Measurements from ENCODE around the gene RASGRF1.

DNA sequence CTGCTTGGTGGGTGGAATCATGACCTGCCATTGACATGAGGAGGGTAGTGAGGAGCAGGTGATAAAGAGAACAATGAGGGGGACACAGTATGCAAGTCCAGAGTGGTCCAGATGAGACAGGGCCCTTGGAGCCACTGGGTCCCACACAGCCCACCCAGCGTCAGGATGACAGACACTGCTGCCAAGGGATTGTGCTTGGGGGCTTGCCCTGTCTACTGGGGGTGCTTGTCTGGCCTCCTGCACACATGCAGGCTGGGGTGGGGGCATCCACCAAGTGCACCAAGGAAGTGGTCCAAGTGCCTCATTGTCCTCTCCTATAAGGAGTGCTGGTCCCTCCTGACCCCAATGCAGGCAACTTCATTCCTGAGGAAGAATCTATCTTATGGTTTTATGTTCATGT lies 106.5 kb downstream of the RASGRF1 start:
- TF ChIP-seq, protein P1, sequence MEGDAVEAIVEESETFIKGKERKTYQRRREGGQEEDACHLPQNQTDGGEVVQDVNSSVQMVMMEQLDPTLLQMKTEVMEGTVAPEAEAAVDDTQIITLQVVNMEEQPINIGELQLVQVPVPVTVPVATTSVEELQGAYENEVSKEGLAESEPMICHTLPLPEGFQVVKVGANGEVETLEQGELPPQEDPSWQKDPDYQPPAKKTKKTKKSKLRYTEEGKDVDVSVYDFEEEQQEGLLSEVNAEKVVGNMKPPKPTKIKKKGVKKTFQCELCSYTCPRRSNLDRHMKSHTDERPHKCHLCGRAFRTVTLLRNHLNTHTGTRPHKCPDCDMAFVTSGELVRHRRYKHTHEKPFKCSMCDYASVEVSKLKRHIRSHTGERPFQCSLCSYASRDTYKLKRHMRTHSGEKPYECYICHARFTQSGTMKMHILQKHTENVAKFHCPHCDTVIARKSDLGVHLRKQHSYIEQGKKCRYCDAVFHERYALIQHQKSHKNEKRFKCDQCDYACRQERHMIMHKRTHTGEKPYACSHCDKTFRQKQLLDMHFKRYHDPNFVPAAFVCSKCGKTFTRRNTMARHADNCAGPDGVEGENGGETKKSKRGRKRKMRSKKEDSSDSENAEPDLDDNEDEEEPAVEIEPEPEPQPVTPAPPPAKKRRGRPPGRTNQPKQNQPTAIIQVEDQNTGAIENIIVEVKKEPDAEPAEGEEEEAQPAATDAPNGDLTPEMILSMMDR (IDR thresholded peaks at IDR 0.05), result no peak
- TF ChIP-seq POLR2AphosphoS5 (IDR thresholded peaks at IDR 0.05), result no peak
- TF ChIP-seq POLR2A (IDR thresholded peaks at IDR 0.05), result no peak
- TF ChIP-seq EP300 (IDR thresholded peaks at IDR 0.05), result no peak
